ENCODE results near the gene BMP8B.
"Not testable (repeated sequence)": the region's sequence is repeated elsewhere in the genome, so short reads cannot be mapped to it uniquely, and the experiment has no call there.

DNA sequence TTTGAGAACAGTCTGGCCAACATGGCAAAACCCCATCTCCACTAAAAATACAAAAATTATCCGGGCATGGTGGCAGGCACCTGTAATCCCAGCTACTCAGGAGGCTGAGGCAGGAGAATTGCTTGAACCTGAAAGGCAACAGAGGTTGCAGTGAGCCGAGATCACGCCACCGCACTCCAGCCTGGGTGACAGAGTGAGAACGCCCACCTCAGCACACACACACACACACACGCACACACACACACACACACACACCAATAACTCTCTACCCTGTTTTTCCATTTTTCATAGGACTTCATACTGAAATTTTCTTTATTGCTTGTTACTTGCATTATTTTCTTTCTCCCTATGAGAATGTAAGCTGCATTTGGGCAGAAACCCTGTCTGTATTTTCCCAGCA lies 39.6 kb upstream of the BMP8B start:
- TF ChIP-seq, protein P1, sequence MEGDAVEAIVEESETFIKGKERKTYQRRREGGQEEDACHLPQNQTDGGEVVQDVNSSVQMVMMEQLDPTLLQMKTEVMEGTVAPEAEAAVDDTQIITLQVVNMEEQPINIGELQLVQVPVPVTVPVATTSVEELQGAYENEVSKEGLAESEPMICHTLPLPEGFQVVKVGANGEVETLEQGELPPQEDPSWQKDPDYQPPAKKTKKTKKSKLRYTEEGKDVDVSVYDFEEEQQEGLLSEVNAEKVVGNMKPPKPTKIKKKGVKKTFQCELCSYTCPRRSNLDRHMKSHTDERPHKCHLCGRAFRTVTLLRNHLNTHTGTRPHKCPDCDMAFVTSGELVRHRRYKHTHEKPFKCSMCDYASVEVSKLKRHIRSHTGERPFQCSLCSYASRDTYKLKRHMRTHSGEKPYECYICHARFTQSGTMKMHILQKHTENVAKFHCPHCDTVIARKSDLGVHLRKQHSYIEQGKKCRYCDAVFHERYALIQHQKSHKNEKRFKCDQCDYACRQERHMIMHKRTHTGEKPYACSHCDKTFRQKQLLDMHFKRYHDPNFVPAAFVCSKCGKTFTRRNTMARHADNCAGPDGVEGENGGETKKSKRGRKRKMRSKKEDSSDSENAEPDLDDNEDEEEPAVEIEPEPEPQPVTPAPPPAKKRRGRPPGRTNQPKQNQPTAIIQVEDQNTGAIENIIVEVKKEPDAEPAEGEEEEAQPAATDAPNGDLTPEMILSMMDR (IDR thresholded peaks at IDR 0.05; ENCODE audit: poor library complexity) = not testable (repeated sequence)
- not testable (repeated sequence) for TF ChIP-seq EZH2 (IDR thresholded peaks at IDR 0.05; ENCODE audit: borderline replicate concordance); EZH2phosphoT487 (IDR thresholded peaks at IDR 0.05; ENCODE audit: low read depth, severe bottlenecking, unreplicated experiment)

Measured in hepatocyte (in vitro differentiated cells).